Measurements from ENCODE around the gene RANGAP1. TPM values are rescaled to one million over a fixed set of nuclear protein-coding genes. Genes with fewer than 3 reads are reported as not detected.

The RANGAP1 gene
- polyA plus RNA-seq, 3 donors, result 8.3 to 30.2 (median 8.5) TPM

GRCh38 chr22:41257696-41258095, 28.3 kb downstream of the RANGAP1 start:
- Histone ChIP-seq H3K9me3 (replicated peaks in 1 of 2; ENCODE audit: control insufficient read depth in 1 of 2, insufficient read depth in 1 of 2, low read length in 2 of 2) (no peaks in the 10 kb centered on the region), H3K27me3 (ENCODE audit: control insufficient read depth in 2 of 2, insufficient read depth in 2 of 2, low read length in 2 of 2) (no peaks in the 10 kb centered on the region), H3K79me2 (ENCODE audit: insufficient read depth, low read length) (no peaks in the 10 kb centered on the region), H3K4me2 (replicated peaks; ENCODE audit: extremely low read depth, low read length, poor library complexity, severe bottlenecking) (no peak overlapping the region), H3K9ac (ENCODE audit: insufficient read depth, low read length, poor library complexity, severe bottlenecking) (no peak overlapping the region), H3K4me1 (ENCODE audit: control insufficient read depth in 1 of 2, insufficient read depth in 2 of 2, low read length in 2 of 2) (no peaks in the 10 kb centered on the region), H4K20me1 (ENCODE audit: insufficient read depth, low read length) (no peaks in the 10 kb centered on the region), H3K36me3 (replicated peaks in 1 of 2; ENCODE audit: control insufficient read depth in 1 of 2, insufficient read depth in 2 of 2, low read length in 2 of 2) (peaks cover 92 to 98% of the 10 kb centered on the region in 2 donors), H3K4me3 (replicated peaks in 1 of 3; ENCODE audit: low read depth in 2 of 3, low read length in 3 of 3) (no peak overlapping the region), H2AFZ (ENCODE audit: insufficient read depth, low read depth, low read length, poor library complexity, severe bottlenecking) (no peak overlapping the region), H3K27ac (ENCODE audit: low read depth in 1 of 2, low read length in 2 of 2) (no peak overlapping the region)
- peaks cover 82 to 99% of the 10 kb centered on the region in 2 donors for H3K36me3 Mint-ChIP-seq
- TF ChIP-seq CTCF (IDR thresholded peaks at IDR 0.05), result no peak
- no peaks in the 10 kb centered on the region for H3K9me3 Mint-ChIP-seq
- peaks cover 2% of the 10 kb centered on the region for H3K4me1 Mint-ChIP-seq
- peaks cover 0 to 4% (median 0%) of the 10 kb centered on the region in 3 donors for H3K27me3 Mint-ChIP-seq (ENCODE audit: low read depth in 3 of 3)
- no peak overlapping the region for H3K4me3 Mint-ChIP-seq
- 96% methylated on average over 11 of the region's 11 CpGs for WGBS (ENCODE audit: insufficient coverage)
- peak overlapping the region in 2 of 7 donors; percentile 28 to 37 for H3K27ac Mint-ChIP-seq
- no peak for DNase-seq
- intact Hi-C loops (cut with micrococcal nuclease), result no loop called here

DNA sequence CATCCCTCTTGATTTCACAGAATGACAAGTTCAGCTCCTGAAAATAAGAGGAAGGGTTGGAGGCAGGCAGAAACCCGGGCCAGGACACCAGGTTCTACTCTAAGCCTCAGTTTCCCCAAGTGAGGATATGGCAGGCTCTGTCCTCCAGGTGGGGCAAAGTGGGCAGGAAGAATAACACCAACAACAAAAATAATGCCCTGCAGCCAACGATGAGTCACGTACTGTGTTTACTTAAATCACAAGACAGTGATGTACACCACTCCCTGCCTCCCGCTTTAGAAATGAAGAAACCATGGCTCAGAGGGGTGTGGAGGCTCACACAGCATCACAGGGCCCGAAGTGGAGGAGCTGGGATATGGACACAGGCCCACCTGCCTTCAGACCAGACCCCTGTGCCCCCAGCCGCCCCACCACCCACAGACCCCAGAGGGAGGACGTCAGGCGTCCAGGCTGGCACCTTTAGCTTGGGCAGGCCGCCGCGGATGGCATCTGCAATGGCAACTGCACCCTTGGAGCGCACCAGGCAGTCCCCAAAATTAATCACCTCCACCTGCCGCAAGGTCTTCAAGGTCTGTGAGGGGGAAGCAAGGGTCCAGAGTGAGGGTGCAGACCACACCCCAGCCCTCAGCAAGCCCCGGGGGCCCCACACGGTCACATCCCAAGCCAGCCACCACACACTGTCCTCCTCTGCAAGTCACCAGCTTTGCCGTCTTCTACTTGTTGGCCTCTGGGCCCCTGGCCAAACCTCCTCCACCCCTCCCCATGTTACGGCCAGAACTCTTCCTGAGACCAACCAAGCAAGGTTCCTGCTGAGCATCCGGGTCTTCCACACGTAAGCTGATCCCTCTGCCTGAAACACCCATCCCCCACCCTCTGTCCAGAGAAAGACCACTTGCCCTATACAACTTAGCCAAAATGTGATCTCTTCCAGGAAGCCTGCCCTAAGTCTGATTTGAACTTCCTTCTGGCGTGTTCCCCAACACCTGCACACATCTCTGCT, 29.4 kb downstream of the RANGAP1 start:
- H3K27ac ChIP-seq (ENCODE audit: low read depth in 1 of 2, low read length in 2 of 2), result no peak overlapping the region
- no peaks in the 10 kb centered on the region for H3K4me1 ChIP-seq (ENCODE audit: control insufficient read depth in 1 of 2, insufficient read depth in 2 of 2, low read length in 2 of 2)
- intact Hi-C loops (cut with micrococcal nuclease), result no loop called here
- no peak for DNase-seq
- H3K9ac ChIP-seq (ENCODE audit: insufficient read depth, low read length, poor library complexity, severe bottlenecking), result no peak overlapping the region
- Mint-ChIP-seq H3K27me3 (ENCODE audit: low read depth in 3 of 3) (peaks cover 0 to 2% (median 0%) of the 10 kb centered on the region in 3 donors), H3K4me1 (peaks cover 2% of the 10 kb centered on the region), H3K27ac (peak overlapping the region in 5 of 7 donors; percentile 17 to 70 (median 65)), H3K36me3 (peaks cover 79 to 98% of the 10 kb centered on the region in 2 donors), H3K9me3 (no peaks in the 10 kb centered on the region), H3K4me3 (no peak overlapping the region)
- no peaks in the 10 kb centered on the region for H4K20me1 ChIP-seq (ENCODE audit: insufficient read depth, low read length)
- H2AFZ ChIP-seq (ENCODE audit: insufficient read depth, low read depth, low read length, poor library complexity, severe bottlenecking), result no peak overlapping the region
- TF ChIP-seq CTCF (IDR thresholded peaks at IDR 0.05), result no peak
- peaks cover 90 to 96% of the 10 kb centered on the region in 2 donors for H3K36me3 ChIP-seq (replicated peaks in 1 of 2; ENCODE audit: control insufficient read depth in 1 of 2, insufficient read depth in 2 of 2, low read length in 2 of 2)
- no peaks in the 10 kb centered on the region for H3K27me3 ChIP-seq (ENCODE audit: control insufficient read depth in 2 of 2, insufficient read depth in 2 of 2, low read length in 2 of 2)
- H3K4me3 ChIP-seq (replicated peaks in 1 of 3; ENCODE audit: low read depth in 2 of 3, low read length in 3 of 3), result no peak overlapping the region
- no peak overlapping the region for H3K4me2 ChIP-seq (replicated peaks; ENCODE audit: extremely low read depth, low read length, poor library complexity, severe bottlenecking)
- H3K9me3 ChIP-seq (replicated peaks in 1 of 2; ENCODE audit: control insufficient read depth in 1 of 2, insufficient read depth in 1 of 2, low read length in 2 of 2), result no peaks in the 10 kb centered on the region
- no peaks in the 10 kb centered on the region for H3K79me2 ChIP-seq (ENCODE audit: insufficient read depth, low read length)
- 91% methylated on average over 12 of the region's 20 CpGs for WGBS (ENCODE audit: insufficient coverage)

Data from CD14-positive monocyte (primary cell).